GM19240 (cell line): Measurements from ENCODE around the gene STK39.
A peak's percentile ranks its signal among the peaks of the same experiment; 100 is the strongest.
"Not testable (repeated sequence)": the region's sequence is repeated elsewhere in the genome, so short reads cannot be mapped to it uniquely, and the experiment has no call there.

Source experiments
- DNase-seq: peaks from one replicate; pipeline ENCODE4 v3.0.0; 2011; ENCODE audit warnings: low spot score; ENCODE audit not compliant: insufficient read length

STK39 gene

GRCh38 chr2:168247341-168248261 is at the start of gene STK39:
Gene STK39, minus strand, starts transcription at chr2:168247595. Its CDS starts 160 bp downstream, at chr2:168247435.
- DNase-seq = peak; percentile 33

DNA sequence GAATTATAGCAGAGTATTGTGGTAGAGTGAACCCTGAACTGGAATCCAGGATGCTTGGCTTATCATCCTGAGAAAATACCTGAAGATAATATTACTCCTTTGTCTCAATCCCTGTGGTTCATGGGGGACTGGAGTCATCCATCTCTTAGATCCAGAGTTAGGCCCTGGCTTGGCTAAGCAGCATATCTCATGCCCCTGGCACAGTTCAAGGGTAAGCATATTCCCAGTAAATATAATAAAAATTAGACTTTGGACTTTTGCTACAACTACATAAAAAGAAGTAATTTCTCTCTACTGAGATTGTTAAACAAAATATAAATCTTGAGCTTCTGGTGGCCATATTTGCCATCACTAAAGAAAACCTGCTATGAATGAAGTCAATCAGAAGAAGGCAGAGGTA is 47.7 kb upstream of the STK39 start:
- DNase-seq = no peak

GRCh38 chr2:168294409-168294808 is 47.0 kb upstream of the STK39 start:
- DNase-seq = no peak

- DNase-seq = no peak
Measured at GRCh38 chr2:168293766-168294165, 46.4 kb upstream of the STK39 start.

- DNase-seq = no peak
Measured at GRCh38 chr2:168290391-168290790, 43.0 kb upstream of the STK39 start.

DNA sequence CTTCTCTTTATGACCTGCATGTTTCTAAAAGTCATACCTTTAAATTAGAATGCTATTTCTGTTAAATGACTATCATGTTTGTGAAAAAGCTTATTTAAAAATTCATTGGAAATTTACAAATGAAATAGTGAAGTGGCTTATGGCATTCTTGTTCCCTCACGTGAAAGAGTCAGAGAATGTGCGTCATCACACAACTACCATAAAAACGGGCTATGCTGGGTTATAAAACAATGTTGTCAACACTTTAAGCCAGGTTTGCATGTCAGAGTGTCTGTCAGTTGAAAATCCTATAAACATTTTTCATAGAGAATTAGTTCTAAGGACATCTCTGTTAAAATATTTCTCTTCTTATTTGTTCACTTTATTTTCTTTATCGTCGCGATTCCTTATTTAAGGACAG is 42.5 kb upstream of the STK39 start:
- no peak for DNase-seq

DNA sequence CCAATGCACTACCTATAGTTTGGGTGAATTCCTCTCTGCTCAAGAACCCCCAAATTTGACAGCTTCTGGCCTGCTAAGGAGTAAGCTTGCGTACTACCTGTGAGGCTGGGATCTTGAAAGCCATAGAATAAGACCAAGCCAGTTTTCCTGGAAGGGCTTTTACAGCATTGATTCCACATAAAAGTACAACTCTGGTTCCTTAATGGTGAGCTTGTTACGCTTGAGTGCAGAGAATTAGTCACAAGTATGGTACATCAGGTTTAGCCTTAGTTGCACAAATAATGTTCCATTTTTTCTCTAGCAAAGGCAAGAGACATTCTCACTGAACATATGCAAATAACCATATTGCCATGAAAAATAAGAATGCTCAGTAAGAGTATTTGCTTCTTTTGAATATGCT is 39.1 kb upstream of the STK39 start:
- DNase-seq = no peak

DNA sequence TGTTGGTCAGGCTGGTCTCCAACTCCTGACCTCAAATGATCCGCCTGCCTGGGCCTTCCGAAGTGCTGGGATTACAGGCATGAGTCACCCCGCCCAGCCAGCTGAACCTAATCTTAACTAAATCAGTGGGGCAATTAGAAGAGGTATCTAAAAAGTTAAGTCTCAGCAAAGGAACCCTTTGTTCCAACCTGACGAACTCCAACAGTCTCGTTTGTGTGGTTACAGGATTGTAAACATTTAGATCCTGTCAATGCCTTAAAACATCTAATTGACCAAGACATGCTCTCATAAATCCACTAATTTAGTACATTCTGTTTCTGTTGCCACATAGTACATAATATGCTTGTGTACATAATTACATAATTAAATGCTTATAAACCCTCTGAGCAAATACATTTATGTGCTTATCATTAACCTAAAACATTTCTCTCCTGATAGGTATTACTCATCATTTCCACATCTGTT is 31.1 kb upstream of the STK39 start:
- DNase-seq = no peak

GRCh38 chr2:168277276-168277675 is 29.9 kb upstream of the STK39 start:
- DNase-seq = no peak

- no peak for DNase-seq
Measured at GRCh38 chr2:168272225-168272624, 24.8 kb upstream of the STK39 start.

GRCh38 chr2:168262926-168263325 is 15.5 kb upstream of the STK39 start:
- DNase-seq = not testable (repeated sequence)

GRCh38 chr2:168256448-168256847 is 9.1 kb upstream of the STK39 start:
- DNase-seq = no peak

DNA sequence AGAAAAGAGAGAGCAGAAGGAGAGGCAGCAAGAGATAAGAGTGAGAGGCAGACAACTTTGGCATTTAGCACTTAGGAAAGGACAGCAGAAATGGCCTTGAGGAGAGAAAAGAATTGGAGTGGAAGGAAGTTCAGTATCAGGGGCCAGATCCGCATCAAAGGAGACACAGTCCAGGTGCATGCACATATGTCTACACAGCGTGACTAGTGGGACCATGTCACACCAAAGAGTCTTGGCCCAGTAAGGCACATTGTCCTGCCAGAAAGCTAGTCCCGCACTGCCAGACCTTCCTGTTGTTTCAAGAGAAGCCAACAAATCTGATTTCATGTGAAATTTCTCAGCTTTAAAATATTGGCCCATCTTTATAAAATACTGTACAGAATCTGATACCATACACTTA is 8.5 kb upstream of the STK39 start:
- DNase-seq = no peak

GRCh38 chr2:168255103-168255502 is 7.7 kb upstream of the STK39 start:
- DNase-seq = no peak

GRCh38 chr2:168254158-168254935 is 7.0 kb upstream of the STK39 start:
- no peak for DNase-seq

GRCh38 chr2:168253379-168253778 is 6.0 kb upstream of the STK39 start:
- DNase-seq = no peak

DNA sequence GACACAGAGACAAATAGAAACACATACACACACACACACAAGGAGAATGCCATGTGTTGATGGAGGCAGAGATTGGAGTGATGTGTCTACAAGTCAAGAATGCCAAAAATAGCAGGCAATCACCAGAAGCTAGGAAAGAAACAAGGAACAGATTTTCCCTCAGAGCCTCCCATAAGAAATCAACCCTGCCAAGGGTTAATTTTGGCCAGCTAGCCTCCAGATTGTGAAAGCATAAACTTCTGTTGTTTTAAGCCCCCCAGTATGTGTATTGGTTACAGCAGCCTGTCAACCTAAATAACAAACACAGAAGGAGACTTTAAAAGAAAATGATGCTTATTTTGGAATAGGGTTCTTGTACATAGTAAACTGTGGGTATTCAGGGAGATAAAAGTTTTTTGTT is 5.6 kb upstream of the STK39 start:
- DNase-seq = no peak

DNA sequence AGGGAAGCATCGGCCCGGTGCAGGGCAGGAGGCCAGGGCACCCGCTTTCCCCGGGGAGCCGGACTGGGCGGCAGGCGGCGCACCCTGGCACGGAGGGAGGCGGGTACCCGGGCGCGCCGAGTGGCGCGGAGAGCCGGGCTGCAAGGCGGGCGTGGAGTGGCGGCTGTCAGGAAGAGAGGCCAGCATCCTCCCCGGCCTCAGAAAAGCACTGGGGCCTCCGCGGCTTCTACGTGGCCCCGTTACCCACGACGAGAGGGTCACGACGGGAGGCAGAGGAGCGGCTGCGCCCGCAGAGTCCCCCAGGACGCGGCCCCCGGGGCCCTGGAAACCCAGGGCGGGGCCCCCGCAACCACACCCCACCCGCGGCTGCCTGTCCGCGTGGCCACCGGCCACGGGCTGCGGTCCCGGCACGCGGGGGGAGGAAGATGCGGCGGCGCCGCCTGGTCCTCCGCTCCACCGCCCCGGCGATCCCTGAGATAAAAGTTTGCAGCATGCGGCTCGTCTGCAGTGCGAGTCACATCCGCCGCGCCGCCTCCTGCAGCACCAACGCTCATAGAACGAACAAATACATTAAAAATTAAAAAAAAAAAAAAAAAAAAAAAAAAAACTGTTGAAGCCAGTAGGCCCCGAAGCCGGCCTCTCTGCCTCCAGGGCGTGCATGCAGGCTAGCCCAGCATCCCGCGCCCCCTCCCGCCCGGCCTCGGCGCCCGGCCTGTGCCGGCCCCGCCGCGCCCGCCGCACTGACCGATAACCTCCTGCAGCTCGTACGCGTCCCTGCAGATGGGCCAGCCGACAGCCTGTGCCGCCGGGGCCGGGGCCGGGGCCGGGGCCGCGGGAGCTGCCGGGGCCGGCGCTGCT is 683 bp downstream of the STK39 start:
- DNase-seq = peak; percentile 19

- no peak for DNase-seq
Measured at GRCh38 chr2:168246072-168246482, 1.3 kb downstream of the STK39 start.

GRCh38 chr2:168245074-168245825 is 2.1 kb downstream of the STK39 start:
- DNase-seq = no peak

GRCh38 chr2:168244318-168244717 is 3.1 kb downstream of the STK39 start:
- DNase-seq = no peak
